ENCODE results near the gene TAF5L.

Gene TAF5L

DNA sequence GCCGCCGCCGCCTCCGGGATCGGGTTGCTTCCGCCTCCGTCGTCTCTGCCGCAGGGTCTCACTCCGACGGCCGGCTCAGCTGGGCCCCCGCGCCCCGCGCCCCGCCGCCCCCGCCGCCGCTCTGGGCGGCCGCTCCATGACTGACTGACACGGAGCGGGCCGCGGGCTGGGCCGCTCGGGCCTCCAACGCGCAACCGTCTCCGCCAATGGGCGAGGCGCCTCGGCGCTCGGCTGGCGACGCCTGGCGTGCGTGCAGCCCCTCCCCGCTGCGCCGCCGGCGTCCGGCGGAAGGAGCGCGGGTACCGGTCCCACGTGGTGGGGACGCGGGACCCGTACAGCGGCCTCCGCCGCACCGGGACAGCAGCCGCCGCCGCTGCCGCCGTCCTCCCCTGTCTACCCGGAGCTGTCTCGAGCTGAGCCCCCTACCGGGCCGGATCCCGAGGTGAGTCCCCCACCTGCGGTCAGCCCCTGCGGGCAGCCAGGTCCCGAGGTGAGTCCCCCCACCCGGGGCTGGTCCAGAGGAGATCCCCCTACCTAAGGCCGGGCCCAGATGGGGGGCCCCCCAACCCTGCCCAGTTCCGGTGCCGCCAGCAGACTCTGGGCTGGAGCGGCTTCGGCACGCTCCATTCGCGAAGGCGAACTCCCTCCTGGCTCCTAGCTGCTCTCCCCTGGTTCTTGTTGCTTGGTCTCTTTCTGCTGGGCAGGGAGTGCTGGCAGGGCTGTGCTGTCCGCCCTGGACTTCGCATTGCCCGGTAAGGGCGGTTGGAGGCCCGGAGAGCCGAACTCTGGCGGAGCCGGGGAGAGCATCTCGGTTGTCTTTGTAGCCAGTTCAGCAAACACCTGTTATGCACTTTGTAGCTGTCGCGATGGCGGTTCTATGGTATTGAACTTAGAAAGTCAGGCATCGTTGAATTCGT, at the start of gene TAF5L, which contains the start of gene URB2:
TSS of gene TAF5L (minus strand) at position 208 of the 917 bp plus-strand sequence. CDS start 11,640 bp downstream, outside the sequence.
TSS of gene URB2 (plus strand) at position 333 of the 917 bp plus-strand sequence. CDS start 1,387 bp downstream, outside the sequence.
- peak within 1 kb of the TSS; percentile 93 for H3K4me3 ChIP-seq (ENCODE audit: low read depth, low read length)
- peak; percentile 26 for DNase-seq (ENCODE audit: low read depth, low spot score)
- CTCF ChIA-PET = interaction anchor here (5.3 kb wide), 1 partner anchor 68 kb away, joined by 27 read pairs; the partner anchor contains the start of gene ABCB10
- TF ChIP-seq, protein P1, sequence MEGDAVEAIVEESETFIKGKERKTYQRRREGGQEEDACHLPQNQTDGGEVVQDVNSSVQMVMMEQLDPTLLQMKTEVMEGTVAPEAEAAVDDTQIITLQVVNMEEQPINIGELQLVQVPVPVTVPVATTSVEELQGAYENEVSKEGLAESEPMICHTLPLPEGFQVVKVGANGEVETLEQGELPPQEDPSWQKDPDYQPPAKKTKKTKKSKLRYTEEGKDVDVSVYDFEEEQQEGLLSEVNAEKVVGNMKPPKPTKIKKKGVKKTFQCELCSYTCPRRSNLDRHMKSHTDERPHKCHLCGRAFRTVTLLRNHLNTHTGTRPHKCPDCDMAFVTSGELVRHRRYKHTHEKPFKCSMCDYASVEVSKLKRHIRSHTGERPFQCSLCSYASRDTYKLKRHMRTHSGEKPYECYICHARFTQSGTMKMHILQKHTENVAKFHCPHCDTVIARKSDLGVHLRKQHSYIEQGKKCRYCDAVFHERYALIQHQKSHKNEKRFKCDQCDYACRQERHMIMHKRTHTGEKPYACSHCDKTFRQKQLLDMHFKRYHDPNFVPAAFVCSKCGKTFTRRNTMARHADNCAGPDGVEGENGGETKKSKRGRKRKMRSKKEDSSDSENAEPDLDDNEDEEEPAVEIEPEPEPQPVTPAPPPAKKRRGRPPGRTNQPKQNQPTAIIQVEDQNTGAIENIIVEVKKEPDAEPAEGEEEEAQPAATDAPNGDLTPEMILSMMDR (IDR thresholded peaks at IDR 0.05; ENCODE audit: insufficient read depth, low read length, missing control alignments) = no peak
- POLR2A ChIA-PET = interaction anchor here (2.0 kb wide), 1 partner anchor 67 kb away, joined by 6 read pairs; the partner anchor contains the start of gene ABCB10

DNA sequence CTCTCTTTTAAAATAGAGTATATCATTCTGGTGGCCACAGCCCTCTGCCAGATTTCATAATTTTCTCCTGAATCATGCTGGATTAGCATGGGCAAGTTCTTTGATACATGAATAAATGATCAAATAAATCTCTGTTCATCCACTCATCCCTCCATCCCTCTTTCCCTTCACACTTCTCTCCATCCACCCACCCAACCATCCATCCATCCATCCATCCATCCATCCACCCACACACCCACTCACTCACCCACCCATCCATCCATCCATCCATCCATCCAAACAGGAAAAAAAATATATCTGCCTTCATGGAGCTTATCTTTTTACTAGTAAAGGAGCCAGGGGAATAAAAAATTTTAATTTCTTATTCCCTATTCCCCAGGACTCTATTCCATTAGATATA, 49.5 kb upstream of the TAF5L start:
- TF ChIP-seq, protein P1 (IDR thresholded peaks at IDR 0.05; ENCODE audit: insufficient read depth, low read length, missing control alignments) = no peak
- DNase-seq (ENCODE audit: low read depth, low spot score) = no peak
- H3K4me3 ChIP-seq (ENCODE audit: low read depth, low read length) = no peak overlapping the region
- ChIA-PET POLR2A (no interaction called here), CTCF (interaction anchor here (0.9 to 1.4 kb wide), 3 partner anchors 11 to 15 kb away, joined by 3 to 6 read pairs (median 3); no protein-coding TSS in a partner anchor)

DNA sequence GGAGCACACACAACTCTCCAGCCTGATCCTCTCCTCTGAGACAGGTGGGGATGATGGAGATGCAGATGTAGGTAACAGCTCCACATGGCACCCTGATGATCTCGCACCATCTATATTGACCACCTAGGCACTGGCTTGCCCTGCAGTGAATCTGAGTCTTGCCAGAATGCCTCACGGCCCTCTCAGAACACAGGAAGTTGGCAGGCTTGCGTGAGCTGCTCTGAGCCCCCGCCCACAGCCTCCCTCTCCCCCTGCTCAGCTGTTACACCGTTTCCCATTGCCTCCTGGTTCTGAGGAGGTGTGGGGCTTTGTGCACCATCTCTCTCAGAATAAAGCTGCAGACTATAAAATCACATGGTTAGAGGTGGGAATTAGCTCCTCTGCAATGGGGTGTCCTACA, 48.1 kb upstream of the TAF5L start:
- no peak for DNase-seq (ENCODE audit: low read depth, low spot score)
- TF ChIP-seq, protein P1 (IDR thresholded peaks at IDR 0.05; ENCODE audit: insufficient read depth, low read length, missing control alignments) = no peak
- POLR2A ChIA-PET = no interaction called here
- CTCF ChIA-PET = interaction anchor here (1.9 to 4.6 kb wide), 2 partner anchors 13 to 636 kb away, joined by 4 to 24 read pairs; no protein-coding TSS in a partner anchor
- no peak overlapping the region for H3K4me3 ChIP-seq (ENCODE audit: low read depth, low read length)

DNA sequence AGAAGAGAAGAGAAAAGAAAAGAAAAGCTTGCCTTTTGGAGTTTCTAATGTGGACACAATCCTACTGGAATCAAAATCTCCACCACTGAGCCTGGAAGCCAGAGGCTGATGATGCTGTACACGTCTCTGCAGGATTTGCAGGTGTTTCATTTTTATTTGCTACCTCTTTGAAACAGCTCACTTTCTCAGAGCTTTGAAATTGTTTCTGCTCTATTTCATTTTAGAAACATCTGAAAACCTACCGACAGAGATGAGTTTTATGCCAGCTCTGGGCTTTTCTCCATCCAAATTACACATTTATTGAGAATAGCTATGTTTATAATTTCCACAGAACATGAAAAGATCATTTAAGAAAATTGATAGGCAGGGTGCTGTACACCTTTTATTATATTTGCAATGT, 46.3 kb upstream of the TAF5L start:
- POLR2A ChIA-PET = interaction anchor here (0.6 kb wide), 1 partner anchor 474 kb away, joined by 3 read pairs; no protein-coding TSS in a partner anchor

DNA sequence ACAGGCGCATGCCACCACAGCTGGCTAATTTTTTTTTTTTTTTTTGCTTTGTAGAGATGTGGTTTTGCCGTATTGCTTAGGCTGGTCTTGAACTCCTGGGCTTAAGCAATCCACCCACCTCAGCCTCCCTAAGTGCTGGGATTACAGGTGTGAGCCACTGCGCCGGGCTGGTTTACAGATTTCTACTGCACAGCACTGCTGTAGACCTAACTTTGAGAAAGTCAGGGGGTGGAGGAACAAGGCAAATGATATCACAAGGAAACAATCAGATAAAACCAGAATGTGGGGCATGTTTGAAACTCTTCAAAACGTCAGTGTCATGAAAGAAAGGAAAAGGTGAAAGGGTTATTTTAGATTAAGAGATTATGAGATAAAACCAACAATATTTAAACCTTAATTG, 45.4 kb upstream of the TAF5L start:
- ChIA-PET POLR2A (no interaction called here), CTCF (interaction anchor here (4.6 kb wide), 1 partner anchor 10 kb away, joined by 24 read pairs; no protein-coding TSS in a partner anchor)
- no peak overlapping the region for H3K4me3 ChIP-seq (ENCODE audit: low read depth, low read length)
- TF ChIP-seq, protein P1 (IDR thresholded peaks at IDR 0.05; ENCODE audit: insufficient read depth, low read length, missing control alignments) = no peak
- DNase-seq (ENCODE audit: low read depth, low spot score) = no peak

More for the DNA sequence above, 46.3 kb upstream of the TAF5L start:
- DNase-seq (ENCODE audit: low read depth, low spot score) = no peak
- CTCF ChIA-PET = interaction anchor here (1.2 to 4.6 kb wide), 2 partner anchors 11 to 640 kb away, joined by 3 to 24 read pairs; no protein-coding TSS in a partner anchor
- TF ChIP-seq, protein P1 (IDR thresholded peaks at IDR 0.05; ENCODE audit: insufficient read depth, low read length, missing control alignments) = no peak
- H3K4me3 ChIP-seq (ENCODE audit: low read depth, low read length) = no peak overlapping the region

DNA sequence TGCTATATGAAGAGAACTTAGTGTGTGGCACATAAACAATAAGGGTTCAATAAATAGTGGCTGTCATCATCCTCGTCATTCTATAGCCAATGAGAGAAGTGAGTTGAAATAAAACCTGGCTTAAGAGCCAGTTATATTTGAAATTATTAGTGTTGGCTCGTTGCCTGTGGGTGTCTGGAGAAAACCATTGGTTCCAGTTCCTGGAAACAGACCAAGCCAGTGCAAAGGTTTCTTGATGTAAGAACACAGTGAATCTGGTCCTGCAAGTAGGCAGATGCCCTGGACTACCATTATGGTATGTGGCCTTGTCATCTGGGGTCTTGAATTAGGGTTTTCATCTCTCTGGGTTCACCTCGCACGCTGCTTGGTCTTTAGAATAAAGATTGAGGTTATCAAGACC, 43.4 kb upstream of the TAF5L start:
- H3K4me3 ChIP-seq (ENCODE audit: low read depth, low read length) = no peak overlapping the region
- POLR2A ChIA-PET = no interaction called here
- DNase-seq (ENCODE audit: low read depth, low spot score) = no peak
- TF ChIP-seq, protein P1 (IDR thresholded peaks at IDR 0.05; ENCODE audit: insufficient read depth, low read length, missing control alignments) = no peak
- CTCF ChIA-PET = no interaction called here
